Middle frontal gyrus (tissue), 1 donor: ENCODE data around the gene CAGE1.

Experiments used
- DNase-seq: peaks from one replicate; pipeline ENCODE4 v3.0.0-alpha.2; 2015; ENCODE audit warnings: low spot score; ENCODE audit errors: extremely low spot score

Gene CAGE1

DNA sequence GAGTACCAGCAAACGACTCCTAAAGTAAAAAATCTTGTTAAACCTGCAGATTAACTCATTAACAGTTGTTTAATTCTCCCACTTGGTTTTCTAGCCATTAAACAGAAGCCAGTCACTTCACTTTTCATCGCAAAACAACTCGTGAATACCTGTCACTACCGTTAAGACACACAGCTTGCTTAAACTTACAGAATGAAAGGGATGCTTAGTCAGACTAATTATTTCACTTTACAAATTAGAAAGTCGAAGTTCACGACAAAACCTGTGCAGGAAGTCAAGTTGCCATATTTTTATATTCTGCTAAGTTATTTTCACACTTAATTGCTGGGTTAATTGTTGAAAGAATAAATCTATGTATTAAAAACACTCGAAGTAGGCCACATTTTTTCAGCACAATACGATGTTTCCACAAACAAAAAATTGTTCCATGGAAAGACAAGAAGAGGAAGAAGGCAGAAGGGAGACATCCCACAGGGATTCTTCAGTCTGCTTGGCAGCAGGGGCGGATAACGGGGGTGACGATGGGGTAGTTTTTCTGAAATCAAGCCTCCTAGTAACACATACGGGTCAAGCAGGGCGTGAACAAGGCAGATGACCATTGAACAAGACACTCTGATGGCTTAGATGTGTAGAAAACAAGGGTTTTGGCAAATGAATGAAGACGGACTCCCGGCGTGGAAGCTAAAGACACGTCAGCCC, 77.5 kb downstream of the CAGE1 start:
- DNase-seq = no peak

DNA sequence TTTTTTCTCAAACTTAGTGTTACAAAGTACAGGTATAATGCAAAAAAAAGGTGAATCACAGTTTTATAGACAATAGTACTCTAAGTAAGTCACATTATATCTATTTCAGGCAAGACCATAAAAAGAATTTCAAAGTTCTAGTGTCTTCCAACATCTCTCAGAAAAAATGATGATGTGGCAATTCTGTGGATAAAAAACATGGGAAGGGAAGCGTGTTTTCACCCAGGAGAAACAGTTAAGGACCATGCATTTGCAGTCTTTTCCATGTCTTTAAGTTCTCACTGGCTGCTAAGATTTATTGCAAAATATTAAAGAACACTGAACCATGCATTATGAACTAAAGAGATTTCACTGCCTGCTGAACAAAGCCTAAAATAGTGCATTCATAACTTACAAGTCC, 78.4 kb downstream of the CAGE1 start:
- DNase-seq = no peak

GRCh38 chr6:7309050-7309449, 80.5 kb downstream of the CAGE1 start:
- DNase-seq = no peak

DNA sequence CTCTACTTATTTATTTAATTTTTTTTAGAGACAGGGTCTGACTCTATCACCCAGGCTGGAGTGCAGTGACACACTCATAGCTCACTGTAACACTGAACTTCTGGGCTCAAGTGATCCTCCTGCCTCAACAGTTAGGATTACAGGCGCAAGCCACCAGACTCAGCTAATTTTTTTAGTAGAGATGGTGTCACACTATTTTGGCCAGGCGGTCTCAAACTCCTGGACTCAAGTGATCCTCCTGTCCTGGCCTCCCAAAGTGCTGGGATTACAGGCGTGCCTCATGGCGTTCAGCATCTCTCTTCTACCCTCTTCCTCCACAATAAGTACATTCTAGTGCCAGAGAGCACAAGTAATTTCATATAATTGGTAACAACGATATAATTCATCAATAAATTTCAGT, 82.0 kb downstream of the CAGE1 start:
- no peak for DNase-seq

DNA sequence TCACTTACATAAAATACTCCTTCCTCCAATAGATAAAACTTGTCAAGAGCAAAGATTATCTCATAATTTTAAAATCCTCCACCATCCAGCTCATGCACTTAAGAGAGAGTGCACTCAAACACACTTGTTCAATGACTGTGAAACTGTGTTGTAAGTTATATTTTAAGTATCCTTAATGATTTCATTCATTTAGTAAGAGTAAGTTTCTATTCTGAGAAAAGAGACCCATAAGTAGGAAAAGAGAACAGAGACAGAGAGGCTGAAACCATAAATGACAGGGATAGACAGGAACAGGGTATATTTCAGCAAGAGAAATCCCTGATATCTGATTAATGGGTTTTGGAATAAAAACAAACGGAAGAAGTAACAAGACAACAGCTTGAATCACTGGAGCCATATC, 84.7 kb downstream of the CAGE1 start:
- DNase-seq = no peak

DNA sequence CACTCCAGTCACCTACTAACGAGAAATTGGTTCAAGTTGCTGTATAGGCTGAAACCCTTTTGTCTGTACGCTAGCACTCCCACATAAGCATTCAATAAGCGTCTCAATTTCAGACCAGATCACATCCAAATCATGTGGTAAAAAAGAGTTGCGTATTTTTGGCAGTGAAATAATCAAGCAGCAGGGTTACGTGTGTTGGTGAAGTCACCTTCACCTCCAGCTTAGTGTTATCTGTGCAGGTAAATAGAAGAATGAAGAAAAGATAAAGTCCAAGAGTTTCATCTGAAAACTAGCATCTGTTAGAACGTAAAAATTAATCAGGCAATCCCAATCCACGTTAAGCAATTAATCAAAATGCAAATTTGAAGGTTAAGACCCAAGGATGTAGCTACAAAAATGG, 87.8 kb downstream of the CAGE1 start:
- no peak for DNase-seq

GRCh38 chr6:7300926-7301325, 88.6 kb downstream of the CAGE1 start:
- DNase-seq = no peak

- DNase-seq = no peak
These were observed 91.4 kb downstream of the CAGE1 start for GRCh38 chr6:7298113-7298512.

- no peak for DNase-seq
These were observed 92.9 kb downstream of the CAGE1 start for GRCh38 chr6:7296602-7297001.

DNA sequence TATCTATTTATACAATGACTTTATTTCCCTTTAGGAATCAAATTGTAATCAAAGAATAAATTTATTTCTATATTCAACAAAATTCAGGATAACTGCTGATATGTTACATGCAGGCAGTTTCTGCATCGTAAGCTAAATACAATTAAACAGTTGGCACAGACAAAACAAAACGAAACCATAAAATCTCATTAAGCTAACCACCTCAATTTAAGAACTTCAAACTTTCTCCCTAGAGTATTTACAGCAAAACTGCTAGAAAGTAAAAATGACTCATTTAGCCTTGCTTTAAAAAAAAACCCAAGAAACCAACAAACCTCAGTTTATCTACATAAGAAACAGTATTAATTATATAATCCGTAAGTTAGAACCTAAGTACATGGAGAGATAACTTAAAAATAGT, 93.6 kb downstream of the CAGE1 start:
- no peak for DNase-seq

DNA sequence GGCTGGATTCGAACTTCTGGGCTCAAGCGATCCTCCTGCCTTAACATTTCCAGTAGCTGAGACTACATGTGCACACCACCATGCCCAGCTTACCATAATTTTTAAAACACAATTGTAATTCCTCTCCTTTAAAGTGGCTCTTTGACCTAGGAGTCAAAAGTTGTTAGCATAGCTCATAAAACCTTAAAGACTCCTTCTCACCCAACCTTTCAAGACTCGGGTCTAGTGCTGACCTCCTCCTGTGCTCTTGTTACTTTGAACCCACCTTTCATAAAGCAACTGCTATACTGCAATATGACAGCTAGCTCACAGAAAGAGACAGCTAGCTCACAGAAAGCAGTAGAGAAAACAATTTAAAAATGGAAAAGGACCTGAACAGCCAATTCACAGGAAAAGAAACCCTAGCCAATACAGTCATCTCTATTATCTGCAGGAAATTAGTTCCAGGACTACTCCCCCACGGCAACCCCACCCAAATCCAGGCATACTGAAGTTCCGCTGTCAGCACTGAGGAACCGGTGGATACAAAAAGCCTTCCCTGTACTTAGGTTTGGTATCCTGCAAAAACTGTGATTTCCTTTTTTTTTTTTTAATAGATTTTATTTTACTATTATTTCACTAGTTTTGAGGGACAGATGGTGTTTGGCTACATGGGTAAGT, 96.8 kb downstream of the CAGE1 start:
- DNase-seq = no peak

- no peak for DNase-seq
These were observed 99.5 kb downstream of the CAGE1 start for GRCh38 chr6:7290079-7290478.

DNA sequence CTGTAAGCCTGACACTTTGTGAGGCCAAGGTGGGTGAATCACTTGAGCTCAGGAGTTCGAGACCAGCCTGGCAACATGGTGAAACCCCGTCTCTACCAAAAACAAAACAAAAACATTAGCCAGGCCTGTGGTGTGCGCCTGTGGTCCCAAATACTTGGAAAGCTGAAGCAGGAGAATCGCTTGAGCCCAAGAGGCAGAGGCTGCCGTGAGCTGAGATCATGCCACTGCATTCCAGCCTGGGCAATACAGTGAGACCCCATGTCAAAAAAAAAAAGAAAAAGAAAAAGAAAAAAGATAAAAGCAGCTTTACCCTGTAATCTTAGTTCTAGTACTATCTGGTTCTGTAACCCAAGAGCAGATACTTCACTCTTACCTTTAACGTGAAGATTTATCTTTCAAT, 104.1 kb downstream of the CAGE1 start:
- DNase-seq = no peak

GRCh38 chr6:7283676-7284075, 105.9 kb downstream of the CAGE1 start:
- no peak for DNase-seq

DNA sequence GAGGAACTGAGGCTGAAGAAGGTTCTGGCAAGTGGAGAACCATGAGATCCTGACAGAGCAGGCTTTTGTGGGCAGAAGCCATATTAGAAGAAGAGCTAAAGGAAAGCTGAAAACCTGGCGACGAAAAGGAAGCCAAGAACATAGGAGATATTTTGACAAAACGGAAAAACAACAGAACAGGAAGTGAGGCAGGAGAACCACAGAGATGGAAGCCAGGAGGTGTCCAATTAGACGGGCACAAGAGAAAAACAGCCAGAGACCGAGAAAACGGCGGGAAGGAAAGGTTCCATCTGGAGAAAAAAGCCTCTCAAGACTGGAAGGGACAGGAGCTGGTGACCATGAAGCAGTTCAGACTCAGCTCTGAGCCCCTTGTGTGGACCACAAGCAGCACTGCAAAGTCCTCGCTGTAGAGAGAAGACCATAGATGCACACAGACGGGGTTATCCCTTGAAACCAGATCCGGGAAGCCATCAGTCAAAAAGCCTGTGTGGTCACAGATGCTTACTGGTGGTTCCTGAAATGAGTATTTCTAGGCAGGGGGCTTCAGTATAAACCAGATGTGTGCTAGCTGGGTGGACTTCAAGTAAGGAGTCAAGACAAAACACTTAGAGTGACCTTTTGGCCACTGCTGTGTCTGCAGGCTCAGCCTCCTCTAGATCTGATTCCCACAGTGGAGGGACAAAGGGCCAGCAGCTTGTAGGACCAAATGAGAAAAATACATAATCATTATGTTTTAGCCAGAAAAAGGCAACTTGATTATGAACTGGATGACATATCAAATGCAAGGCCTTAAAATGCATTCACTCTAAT, 107.2 kb downstream of the CAGE1 start:
- no peak for DNase-seq
